Retinal pigment epithelial cell (primary cell): Measurements from ENCODE around the gene CAMSAP1.
"Not testable (repeated sequence)": the region's sequence is repeated elsewhere in the genome, so short reads cannot be mapped to it uniquely, and the experiment has no call there.

Experiments used
- DNase-seq: peaks from one replicate; pipeline ENCODE4 v3.0.0-alpha.2; 2010; ENCODE audit warnings: low read depth
- H3K4me3 ChIP-seq: 2 replicates; pipeline ENCODE4 v1.5.1; 2011; ENCODE audit warnings: mild to moderate bottlenecking, low read length, control low read depth, moderate library complexity
- TF ChIP-seq, protein P1 (sequence below): conservative IDR thresholded peaks from 2 replicates; pipeline ENCODE4 v1.5.1; 2011; ENCODE audit warnings: low read depth, low read length, control low read depth, inconsistent platforms

The CAMSAP1 gene

DNA sequence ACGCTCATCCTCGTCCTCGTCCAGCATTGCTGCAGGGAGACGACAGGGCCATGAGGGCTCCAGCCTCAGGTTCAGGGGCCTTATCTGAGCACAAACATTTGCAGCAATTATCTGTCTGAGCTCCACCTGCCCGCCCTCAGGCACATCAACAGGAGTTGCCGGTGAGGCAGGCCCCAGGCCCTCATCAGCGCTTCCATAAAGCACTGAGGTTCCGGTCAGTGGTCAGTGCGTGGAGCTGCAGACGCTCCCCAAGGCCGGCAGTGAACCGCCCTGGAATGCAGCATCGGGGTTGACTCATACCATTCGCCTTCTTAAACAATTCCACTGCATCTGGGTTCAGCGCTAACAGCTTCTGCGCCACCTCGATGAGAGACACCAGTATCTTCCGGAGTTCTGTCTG is 38.6 kb upstream of the CAMSAP1 start:
- TF ChIP-seq, protein P1, sequence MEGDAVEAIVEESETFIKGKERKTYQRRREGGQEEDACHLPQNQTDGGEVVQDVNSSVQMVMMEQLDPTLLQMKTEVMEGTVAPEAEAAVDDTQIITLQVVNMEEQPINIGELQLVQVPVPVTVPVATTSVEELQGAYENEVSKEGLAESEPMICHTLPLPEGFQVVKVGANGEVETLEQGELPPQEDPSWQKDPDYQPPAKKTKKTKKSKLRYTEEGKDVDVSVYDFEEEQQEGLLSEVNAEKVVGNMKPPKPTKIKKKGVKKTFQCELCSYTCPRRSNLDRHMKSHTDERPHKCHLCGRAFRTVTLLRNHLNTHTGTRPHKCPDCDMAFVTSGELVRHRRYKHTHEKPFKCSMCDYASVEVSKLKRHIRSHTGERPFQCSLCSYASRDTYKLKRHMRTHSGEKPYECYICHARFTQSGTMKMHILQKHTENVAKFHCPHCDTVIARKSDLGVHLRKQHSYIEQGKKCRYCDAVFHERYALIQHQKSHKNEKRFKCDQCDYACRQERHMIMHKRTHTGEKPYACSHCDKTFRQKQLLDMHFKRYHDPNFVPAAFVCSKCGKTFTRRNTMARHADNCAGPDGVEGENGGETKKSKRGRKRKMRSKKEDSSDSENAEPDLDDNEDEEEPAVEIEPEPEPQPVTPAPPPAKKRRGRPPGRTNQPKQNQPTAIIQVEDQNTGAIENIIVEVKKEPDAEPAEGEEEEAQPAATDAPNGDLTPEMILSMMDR = no peak
- no peak overlapping the region for H3K4me3 ChIP-seq
- no peak for DNase-seq

DNA sequence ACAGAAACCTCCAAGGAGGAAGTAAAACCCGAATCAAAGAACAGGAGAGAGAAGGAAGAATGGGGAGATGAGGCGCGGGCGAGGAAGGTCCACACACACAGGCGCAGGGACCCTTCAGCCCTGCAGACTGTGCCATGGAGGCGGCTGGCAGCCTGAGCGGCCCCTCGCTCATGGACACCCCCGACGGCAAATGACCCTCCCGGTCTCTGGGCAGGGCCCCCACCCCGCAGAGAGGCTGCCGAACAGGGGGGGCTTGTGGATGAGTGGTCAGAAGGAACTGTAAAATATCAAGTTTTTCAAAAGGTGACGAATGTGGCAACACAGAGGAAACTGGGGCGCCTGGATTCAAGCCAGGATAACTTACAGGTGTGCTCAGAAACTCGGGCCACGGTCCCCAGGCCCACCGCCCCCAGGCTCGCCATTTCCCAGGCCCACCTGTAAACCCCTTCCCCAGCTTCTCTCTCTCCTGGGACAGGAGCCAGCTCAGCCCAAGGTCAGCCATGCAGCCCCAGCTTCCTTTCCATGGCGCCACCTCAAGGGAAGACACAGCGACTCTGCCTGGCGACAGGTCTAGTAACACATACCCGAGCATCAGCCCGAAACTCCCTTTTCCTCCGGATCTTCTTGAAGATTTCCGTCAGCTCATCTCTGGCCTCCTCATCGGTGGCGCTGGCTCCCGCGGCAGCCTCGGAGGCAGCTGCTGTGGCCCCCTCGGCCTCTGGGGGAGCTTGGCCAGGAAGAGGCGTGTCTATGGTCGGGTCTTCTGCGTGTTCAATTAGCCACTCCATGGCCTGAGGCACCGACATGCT is 37.3 kb upstream of the CAMSAP1 start:
- no peak for DNase-seq
- H3K4me3 ChIP-seq = no peak overlapping the region
- TF ChIP-seq, protein P1 = no peak

DNA sequence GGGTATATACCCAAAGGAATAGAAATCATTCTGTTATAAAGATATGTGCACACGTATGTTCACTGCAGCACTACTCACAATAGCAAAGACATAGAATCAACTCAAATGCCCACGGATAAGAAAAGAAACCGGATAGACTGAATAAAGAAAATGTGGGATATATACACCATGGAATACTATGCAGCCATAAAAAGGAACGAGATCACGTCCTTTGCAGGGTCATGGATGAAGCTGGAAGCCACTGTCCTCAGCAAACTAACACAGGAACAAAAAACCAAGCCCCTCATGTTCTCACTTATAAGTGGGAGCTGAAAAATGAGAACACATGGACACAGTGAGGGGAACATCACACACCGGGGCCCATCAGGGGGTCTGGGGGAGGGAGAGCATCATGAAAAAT is 36.3 kb upstream of the CAMSAP1 start:
- DNase-seq, H3K4me3 ChIP-seq: not testable (repeated sequence)

DNA sequence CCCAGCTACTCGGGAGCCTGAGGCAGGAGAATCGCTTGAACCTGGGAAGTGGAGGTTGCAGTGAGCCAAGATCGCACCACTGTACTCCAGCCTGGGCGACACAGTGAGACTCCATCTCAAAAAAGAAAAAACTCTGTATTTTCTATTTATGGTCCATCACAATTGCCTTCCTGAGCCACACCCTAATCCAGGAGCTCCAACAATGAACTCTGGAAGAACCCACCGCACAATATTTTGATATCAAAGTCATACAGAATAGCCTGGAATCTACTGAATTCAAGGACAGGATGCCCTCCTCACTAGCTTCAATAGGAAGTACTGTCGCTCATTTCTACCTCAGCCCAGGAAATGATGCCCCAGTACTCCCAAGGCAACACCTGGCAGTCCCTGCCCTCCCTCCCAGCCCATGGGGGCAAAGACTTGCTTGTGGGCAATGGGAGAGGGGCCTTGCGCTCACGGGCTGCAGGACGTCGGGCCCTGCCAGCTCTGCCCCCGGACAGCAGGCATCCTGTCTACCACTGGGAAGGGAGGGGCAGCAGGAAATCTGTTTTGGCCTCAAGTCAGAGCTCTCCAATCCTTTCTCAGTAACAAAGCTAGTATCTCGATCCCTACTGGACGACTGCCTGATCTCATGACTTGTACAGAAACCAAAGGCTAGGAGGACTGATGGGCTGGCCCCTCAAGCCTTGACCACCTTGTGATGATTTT is 34.1 kb upstream of the CAMSAP1 start:
- DNase-seq = no peak
- TF ChIP-seq, protein P1 = no peak
- no peak overlapping the region for H3K4me3 ChIP-seq

DNA sequence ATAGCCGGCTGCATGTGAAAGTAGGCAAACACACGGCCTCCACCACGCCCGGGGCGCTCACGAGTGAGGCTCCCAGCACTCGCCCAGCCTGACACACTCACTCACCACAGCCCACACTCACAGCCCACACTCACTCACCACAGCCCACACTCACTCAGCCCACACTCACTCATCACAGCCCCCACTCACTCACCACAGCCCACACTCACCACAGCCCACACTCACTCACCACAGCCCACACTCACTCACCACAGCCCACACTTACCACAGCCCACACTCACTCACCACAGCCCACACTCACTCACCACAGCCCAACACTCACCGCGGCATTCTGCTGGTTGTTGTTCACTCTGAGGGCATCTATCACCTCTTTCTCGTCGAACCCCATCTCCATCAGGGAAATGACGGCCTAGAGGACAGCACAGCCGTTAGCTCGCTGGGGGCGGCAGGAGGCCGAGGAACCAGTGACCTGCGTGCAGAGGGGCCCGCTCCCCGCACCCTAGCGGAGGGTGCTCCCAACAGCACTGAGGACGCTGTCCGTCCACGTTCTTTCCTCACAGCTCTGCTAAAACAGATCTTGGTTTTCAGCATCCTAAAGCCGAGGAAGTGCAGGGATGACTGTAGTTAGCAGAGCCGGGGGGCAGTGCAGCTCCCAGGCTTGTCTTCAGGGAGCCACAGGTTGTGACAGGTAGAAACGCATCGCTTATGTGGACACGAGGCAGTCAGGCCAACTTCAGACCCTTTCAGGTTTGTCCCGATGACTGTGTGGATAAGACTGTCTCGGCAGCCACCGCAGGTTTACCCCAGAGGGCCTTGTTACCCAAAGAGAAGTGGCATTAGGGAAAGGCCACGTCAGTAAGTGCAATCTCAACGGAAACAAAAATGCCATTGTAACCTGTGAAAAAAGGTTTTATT is 32.3 kb upstream of the CAMSAP1 start:
- no peak overlapping the region for H3K4me3 ChIP-seq
- DNase-seq = no peak
- TF ChIP-seq, protein P1 = no peak

DNA sequence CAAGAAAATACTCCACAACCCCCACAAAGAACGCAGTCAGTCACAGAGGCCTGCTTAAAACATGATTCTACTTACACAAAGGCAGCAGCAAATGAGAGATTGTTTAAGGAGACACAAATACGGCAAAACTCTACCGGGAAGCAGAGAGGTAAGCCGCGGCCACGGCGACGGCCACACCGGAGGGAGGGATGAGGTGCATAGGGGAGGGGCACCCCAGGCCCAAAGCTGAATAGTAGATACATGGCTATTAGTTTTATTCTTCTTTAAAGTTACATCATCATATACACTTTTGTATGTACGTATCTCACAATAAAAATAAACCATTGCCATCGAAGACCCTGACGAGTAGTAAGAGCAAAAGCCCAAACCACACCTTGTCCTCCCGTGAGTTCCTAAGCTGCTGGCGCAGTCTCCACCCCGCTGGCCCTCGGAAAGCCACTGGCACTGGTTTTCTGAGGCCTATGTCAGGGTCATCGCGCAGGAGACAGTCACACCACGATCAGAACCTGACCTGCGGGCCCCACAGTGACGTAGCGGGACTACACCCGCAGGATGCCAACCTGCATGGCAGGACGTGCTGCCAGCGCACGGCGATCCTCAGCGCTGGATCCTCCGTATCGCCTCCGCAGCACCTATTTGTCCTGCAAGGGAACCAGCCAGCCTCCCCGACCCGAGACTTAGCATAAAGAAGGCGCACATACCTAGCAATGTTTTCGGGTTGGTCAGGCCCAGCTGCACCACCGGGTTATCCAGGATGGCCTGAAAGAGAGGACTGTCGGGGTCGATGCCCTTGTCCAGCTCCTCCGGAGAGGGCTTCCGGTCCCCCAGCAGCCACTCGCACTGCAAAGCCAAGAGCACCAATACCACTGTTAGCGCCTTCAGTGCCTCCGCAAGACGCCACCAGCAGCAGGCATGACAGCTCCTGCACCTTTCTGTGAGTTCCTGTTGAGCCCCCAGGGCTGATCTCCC is 30.5 kb upstream of the CAMSAP1 start:
- TF ChIP-seq, protein P1 = no peak
- no peak overlapping the region for H3K4me3 ChIP-seq
- DNase-seq = no peak
